A549 treated with Hydrocortisone at 1 μM for 4 hours (cell line): ENCODE results near the gene FBXW4. TPM values are rescaled to one million over a fixed set of nuclear protein-coding genes. Genes with fewer than 3 reads are reported as not detected.

Source experiments
- total RNA-seq: library from RNA; stranded (reverse); fragments of 200-300 nt; extraction: Qiagen RNA extraction; gene quantifications from 5 replicates; pipeline ENCODE4 v1.2.3, GENCODE V29; 2022

The FBXW4 gene
- total RNA-seq, result 21.2 to 29.9 TPM (median 21.7 TPM) in 5 replicates

GRCh38 chr10:101694674-101695403 is at the start of gene FBXW4:
FBXW4 (minus strand) TSS chr10:101695170; CDS start chr10:101695105, 65 bp downstream.

GRCh38 chr10:101587725-101588653 is 107.0 kb downstream of the FBXW4 start, which contains the start of the genes DPCD and POLL:
DPCD (plus strand) TSS chr10:101588321; CDS start chr10:101588337, 16 bp downstream.
POLL (minus strand) TSS chr10:101588257; CDS start chr10:101587360, 897 bp downstream.

Other genes starting within 250 kb of the FBXW4 start
- 13.9 to 17.5 TPM (median 15.9 TPM) in 5 replicates for gene POLL, start 106.9 kb downstream of the FBXW4 start, total RNA-seq
- 32.8 to 36.5 TPM (median 33.5 TPM) in 5 replicates for gene DPCD, start 106.8 kb downstream of the FBXW4 start, total RNA-seq
- not detected in 5 replicates for gene FGF8, start 80.9 kb upstream of the FBXW4 start, total RNA-seq
- 104 to 130 TPM (median 119 TPM) in 5 replicates for gene NPM3, start 88.3 kb upstream of the FBXW4 start, total RNA-seq
- gene OGA, start 123.3 kb upstream of the FBXW4 start, total RNA-seq, result 56.7 to 90.1 TPM (median 65.9 TPM) in 5 replicates
- 0.49 to 0.98 TPM (median 0.75 TPM) in 5 replicates for gene KCNIP2, start 148.6 kb upstream of the FBXW4 start, total RNA-seq